ENCODE data around the gene SYNPO.

DNA sequence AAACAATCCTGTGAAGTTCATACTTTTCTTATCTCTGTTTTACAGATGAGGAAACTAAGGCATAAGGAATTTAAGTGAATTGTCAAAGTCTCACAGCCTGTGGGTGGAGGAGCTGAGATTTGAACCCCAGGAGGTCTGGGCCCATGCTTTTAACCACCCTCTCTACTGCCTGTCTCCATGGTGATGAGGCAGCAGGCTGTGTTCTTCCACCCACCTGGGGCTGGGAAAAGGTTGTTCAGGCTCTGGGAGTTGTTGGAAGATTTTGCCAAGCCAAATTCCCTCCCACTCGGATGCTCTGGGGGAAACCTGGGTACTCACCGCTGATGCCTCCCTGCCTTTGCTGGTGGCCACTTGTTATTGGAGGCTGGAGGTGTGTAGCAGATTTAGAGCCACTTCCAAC is 18.3 kb upstream of the SYNPO start:
- TF ChIP-seq, protein P1, sequence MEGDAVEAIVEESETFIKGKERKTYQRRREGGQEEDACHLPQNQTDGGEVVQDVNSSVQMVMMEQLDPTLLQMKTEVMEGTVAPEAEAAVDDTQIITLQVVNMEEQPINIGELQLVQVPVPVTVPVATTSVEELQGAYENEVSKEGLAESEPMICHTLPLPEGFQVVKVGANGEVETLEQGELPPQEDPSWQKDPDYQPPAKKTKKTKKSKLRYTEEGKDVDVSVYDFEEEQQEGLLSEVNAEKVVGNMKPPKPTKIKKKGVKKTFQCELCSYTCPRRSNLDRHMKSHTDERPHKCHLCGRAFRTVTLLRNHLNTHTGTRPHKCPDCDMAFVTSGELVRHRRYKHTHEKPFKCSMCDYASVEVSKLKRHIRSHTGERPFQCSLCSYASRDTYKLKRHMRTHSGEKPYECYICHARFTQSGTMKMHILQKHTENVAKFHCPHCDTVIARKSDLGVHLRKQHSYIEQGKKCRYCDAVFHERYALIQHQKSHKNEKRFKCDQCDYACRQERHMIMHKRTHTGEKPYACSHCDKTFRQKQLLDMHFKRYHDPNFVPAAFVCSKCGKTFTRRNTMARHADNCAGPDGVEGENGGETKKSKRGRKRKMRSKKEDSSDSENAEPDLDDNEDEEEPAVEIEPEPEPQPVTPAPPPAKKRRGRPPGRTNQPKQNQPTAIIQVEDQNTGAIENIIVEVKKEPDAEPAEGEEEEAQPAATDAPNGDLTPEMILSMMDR (IDR thresholded peaks at IDR 0.05), result no peak
- no peak for TF ChIP-seq POLR2A (IDR thresholded peaks at IDR 0.05; ENCODE audit: low read depth)
